ENCODE measurements around the gene CTPS2.
A peak's percentile ranks its signal among the peaks of the same experiment; 100 is the strongest.

The CTPS2 gene

GRCh38 chrX:16714504-16714903, 2.0 kb upstream of the CTPS2 start:
- no peak for FAIRE-seq
- DNase-seq (ENCODE audit: insufficient read length, low spot score), result no peak

- DNase-seq (ENCODE audit: insufficient read length, low spot score) (no peak), FAIRE-seq (no peak)
Observed at GRCh38 chrX:16711893-16712547, 449 bp downstream of the CTPS2 start.

GRCh38 chrX:16711219-16711811, 1.2 kb downstream of the CTPS2 start:
- DNase-seq (ENCODE audit: insufficient read length, low spot score) (no peak), FAIRE-seq (peak; percentile 86)

- FAIRE-seq, result no peak
- no peak for DNase-seq (ENCODE audit: insufficient read length, low spot score)
Observed at GRCh38 chrX:16708016-16708415, 4.5 kb downstream of the CTPS2 start.

GRCh38 chrX:16705370-16705769, 7.1 kb downstream of the CTPS2 start:
- FAIRE-seq (no peak), DNase-seq (ENCODE audit: insufficient read length, low spot score) (no peak)

- FAIRE-seq (no peak), DNase-seq (ENCODE audit: insufficient read length, low spot score) (no peak)
Observed at GRCh38 chrX:16702700-16703599, 9.5 kb downstream of the CTPS2 start.

GRCh38 chrX:16700734-16701133, 11.7 kb downstream of the CTPS2 start:
- FAIRE-seq (no peak), DNase-seq (ENCODE audit: insufficient read length, low spot score) (no peak)

GRCh38 chrX:16699389-16699788, 13.1 kb downstream of the CTPS2 start:
- DNase-seq (ENCODE audit: insufficient read length, low spot score) (no peak), FAIRE-seq (no peak)

GRCh38 chrX:16696956-16697355, 15.5 kb downstream of the CTPS2 start:
- FAIRE-seq (no peak), DNase-seq (ENCODE audit: insufficient read length, low spot score) (no peak)

GRCh38 chrX:16695079-16695676, 17.3 kb downstream of the CTPS2 start:
- FAIRE-seq (peak; percentile 97), DNase-seq (ENCODE audit: insufficient read length, low spot score) (no peak)

- FAIRE-seq (no peak), DNase-seq (ENCODE audit: insufficient read length, low spot score) (no peak)
Observed at GRCh38 chrX:16687514-16687913, 25.0 kb downstream of the CTPS2 start.

GRCh38 chrX:16683007-16683664, 29.3 kb downstream of the CTPS2 start:
- no peak for FAIRE-seq
- DNase-seq (ENCODE audit: insufficient read length, low spot score), result no peak

- FAIRE-seq (no peak), DNase-seq (ENCODE audit: insufficient read length, low spot score) (no peak)
Observed at GRCh38 chrX:16678689-16679088, 33.8 kb downstream of the CTPS2 start.

GRCh38 chrX:16671005-16671404, 41.5 kb downstream of the CTPS2 start:
- DNase-seq (ENCODE audit: insufficient read length, low spot score), result peak; percentile 3
- peak; percentile 65 for FAIRE-seq

GRCh38 chrX:16666541-16666940, 45.9 kb downstream of the CTPS2 start:
- DNase-seq (ENCODE audit: insufficient read length, low spot score) (no peak), FAIRE-seq (no peak)

- DNase-seq (ENCODE audit: insufficient read length, low spot score) (no peak), FAIRE-seq (peak; percentile 72)
Observed at GRCh38 chrX:16665089-16665488, 47.4 kb downstream of the CTPS2 start.

- no peak for FAIRE-seq
- no peak for DNase-seq (ENCODE audit: insufficient read length, low spot score)
Observed at GRCh38 chrX:16664626-16665025, 47.8 kb downstream of the CTPS2 start.

GRCh38 chrX:16664074-16664473, 48.4 kb downstream of the CTPS2 start:
- DNase-seq (ENCODE audit: insufficient read length, low spot score), result no peak
- FAIRE-seq, result no peak

- no peak for DNase-seq (ENCODE audit: insufficient read length, low spot score)
- FAIRE-seq, result no peak
Observed at GRCh38 chrX:16662402-16662801, 50.1 kb downstream of the CTPS2 start.

- FAIRE-seq (no peak), DNase-seq (ENCODE audit: insufficient read length, low spot score) (no peak)
Observed at GRCh38 chrX:16661495-16661894, 51.0 kb downstream of the CTPS2 start.

GRCh38 chrX:16659321-16659720, 53.1 kb downstream of the CTPS2 start:
- DNase-seq (ENCODE audit: insufficient read length, low spot score) (no peak), FAIRE-seq (no peak)

Measured in GM19239 (cell line).